HG02610 (cell line): ENCODE results near the gene CCNO.
A peak's percentile ranks its signal among the peaks of the same experiment; 100 is the strongest.

ENCODE experiments used
- ATAC-seq: cut with Tn5 transposase; IDR thresholded peaks from one replicate; pipeline ENCODE4 v1.9.1; 2021; ENCODE audit warnings: mild to moderate bottlenecking, moderate library complexity; ENCODE audit not compliant: unreplicated experiment

Gene CCNO

DNA sequence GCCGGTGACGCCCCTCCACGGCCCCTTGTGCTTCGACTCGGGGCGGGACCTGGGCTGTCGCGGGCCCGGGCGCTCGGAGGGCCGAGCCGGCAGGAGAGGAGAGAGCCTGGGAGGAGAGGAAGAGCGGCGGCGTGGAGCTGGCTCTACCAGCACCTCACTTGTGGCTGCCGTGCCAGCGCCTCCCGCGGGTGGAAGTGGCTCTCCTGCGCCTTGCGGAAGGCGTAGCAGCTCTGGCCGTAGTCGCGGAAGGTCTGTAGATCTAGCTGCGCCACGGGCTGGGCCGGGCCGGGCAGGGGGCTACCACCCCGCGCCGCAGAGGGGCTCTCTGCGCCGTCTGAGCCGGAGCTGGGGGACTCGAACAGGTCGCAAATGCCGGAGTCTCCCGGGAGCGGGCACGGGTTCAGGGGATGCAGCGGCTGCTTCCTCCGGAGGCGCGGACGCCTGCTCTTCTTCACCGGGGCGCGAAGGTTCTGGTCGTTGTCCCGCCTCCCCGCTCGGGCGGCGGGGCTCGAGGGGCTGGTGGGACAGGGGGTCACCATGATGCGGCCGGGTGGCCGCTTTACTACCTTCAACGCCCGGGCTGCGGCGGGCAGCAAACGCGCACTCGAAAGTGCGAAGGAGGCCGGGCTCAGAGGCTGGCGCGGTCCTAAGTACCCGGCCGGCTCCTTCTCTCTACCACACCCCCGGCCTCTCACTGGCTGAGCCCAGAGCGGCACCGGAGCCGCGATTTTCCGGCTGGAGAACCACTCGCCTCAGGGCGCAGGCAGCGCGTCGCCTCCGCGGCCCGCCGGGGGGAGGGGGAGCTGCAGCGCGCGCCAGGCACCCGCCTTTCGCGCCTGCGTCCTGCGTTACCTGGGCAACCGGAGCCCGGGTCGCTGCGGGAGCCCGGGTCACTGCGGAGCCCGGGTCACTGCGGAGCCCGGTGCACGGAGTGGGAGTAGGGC lies at the start of gene CCNO:
TSS of gene CCNO (minus strand) at position 624 of the 944 bp plus-strand sequence. CDS start at position 539, 85 bp downstream.
- ATAC-seq: peak; percentile 48

DNA sequence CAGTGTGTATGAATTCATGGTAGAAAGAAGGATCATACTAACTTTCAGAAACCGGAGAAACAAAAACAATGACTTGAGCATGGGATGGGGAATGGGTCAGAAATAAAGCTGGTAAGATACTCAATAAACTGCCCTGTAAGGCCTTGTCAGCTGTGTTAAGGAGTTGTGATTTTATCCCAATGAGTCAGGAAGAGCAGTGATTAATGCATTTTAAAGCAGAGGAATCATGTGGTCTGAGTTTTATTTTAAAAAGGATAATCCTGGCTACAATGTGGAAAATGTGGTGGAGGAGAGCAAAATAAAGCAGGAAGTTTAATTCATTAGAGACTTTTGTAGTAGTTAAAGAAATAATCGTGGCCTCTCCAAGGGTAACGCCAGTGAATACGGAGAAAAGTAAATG lies 45.4 kb upstream of the CCNO start:
- ATAC-seq: no peak

DNA sequence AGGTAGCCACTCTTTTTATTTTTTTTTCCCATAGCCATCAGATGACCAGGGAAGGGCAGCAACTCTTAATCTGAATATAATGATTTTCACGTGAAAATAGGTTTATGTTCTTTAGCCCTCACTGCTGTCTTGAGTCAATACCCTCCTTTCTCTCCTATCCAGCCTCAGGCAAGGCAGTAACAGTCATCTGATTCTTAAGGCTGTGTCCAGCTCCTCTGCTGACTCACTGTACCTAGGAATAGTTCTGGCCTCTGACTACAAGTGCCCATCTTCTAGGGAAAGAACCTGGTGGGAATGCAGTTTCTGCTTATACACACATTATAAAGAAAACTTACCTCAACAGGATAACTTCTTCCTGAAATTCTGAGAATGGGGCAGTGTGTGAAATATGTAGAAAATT lies 43.4 kb upstream of the CCNO start:
- no peak for ATAC-seq

- ATAC-seq: no peak
These were observed 24.9 kb upstream of the CCNO start for GRCh38 chr5:55258339-55258738.

- no peak for ATAC-seq
These were observed 21.4 kb upstream of the CCNO start for GRCh38 chr5:55254802-55255201.

- no peak for ATAC-seq
These were observed 16.7 kb upstream of the CCNO start for GRCh38 chr5:55250064-55250463.

DNA sequence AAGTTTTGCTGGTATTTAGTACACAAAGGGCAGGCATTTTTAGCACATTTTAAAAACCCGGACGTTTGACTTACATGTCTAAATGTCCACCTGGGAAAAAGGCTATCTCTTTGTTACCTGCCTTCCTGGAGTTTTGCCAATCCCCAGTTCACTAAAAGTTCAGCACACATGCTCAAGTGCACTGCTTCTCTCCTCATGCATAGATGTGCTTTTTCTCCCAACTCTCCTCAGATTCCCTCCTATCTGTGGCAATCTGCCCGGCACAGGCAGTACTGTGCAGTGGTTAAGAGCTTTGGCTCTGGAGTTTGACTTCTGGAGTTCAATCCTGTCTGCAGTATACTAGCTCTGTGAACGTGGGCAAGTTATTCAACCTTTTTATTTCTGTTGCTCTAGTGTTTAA lies 8.3 kb upstream of the CCNO start:
- no peak for ATAC-seq

DNA sequence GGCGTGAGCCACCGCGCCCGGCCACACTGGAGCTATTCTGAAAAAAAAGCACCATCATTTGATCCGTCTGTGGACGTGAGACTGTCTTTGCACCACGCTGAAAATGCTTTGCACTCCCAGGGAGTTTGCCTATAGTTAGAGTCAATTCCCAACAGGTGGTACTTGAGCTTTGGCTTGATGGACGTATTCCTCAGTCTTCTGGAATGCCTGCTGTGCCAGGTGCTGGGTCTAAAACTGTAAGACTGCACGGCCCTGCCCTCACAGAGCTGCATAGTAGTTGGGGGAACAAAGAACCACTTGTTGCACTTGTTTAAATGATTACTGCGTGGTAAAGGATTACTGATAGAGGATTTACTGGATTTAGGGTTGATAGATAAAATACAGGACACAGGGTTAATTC lies 3.4 kb upstream of the CCNO start:
- ATAC-seq: no peak

- ATAC-seq: no peak
These were observed 803 bp upstream of the CCNO start for GRCh38 chr5:55234121-55234700.

GRCh38 chr5:55232271-55232984 lies 980 bp downstream of the CCNO start:
- ATAC-seq: peak; percentile 5

- ATAC-seq: no peak
These were observed 1.5 kb downstream of the CCNO start for GRCh38 chr5:55231919-55232270.

DNA sequence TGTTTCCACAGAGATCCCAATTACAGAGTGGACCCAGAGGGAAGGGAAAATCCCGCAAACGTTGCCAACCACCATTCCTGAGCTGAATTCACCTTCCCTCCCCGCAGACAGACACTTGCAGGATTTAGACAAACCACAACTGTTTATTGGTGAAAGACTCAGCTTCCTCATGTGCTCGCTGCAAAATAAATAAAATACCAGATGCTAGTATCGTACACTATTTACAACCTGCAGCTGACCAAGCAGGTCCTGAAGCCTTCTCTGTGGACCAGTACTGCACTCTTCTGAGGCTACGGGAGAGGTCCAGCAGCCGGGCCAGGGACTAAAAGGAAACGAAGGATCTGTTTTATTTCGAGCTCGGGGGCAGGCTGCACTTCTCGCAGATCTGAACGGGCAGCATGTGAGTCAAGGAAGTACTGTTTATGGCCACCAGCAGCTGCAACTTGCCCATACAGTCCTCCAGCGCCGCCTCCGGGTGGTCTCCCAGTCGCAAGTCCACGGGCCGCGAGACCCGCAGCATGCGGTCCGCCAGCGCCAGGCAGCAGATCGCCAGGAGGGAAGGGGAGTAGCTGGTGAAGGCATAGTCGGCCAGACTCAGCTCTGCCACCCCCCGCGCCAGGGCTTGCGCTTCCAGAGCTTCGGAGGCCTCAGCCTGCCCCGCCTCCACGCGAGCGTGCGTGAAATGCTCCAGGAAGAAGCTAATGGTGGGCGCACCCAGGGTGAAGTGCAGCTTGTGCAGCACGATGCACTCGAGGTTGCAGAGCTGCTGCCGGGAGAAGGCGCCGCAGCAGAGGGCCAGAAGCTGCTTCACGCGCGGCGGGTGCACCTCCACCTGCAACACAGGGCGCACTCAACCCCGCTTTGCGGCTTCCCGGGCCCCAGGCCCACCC lies 2.1 kb downstream of the CCNO start:
- ATAC-seq: no peak

DNA sequence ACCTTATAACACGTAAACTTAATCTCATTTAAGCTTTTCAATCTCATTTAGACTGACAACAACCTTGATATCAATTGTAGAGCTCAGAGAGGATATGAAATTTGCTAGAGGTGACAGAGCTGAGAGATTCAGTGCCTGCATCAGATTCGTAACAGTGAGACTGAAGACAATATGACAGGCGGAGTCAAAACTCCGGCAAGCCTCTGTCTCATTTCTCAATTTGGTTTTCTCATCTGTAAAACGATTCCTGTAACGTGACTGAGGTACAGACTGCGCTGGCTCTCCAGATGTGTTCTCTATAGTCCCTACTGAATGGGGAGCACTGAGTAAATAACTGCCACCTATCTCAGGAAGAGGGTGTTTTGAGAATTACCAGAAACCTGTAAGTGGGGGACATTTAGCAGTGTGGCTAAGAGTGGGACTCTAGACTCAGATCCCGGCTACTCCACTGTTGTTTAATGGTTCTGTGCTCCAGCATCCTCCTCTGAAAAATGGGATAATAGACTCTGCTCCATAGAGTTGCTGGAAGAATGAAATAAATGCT lies 3.2 kb downstream of the CCNO start:
- ATAC-seq: no peak

GRCh38 chr5:55227664-55228430 lies 5.6 kb downstream of the CCNO start:
- no peak for ATAC-seq

DNA sequence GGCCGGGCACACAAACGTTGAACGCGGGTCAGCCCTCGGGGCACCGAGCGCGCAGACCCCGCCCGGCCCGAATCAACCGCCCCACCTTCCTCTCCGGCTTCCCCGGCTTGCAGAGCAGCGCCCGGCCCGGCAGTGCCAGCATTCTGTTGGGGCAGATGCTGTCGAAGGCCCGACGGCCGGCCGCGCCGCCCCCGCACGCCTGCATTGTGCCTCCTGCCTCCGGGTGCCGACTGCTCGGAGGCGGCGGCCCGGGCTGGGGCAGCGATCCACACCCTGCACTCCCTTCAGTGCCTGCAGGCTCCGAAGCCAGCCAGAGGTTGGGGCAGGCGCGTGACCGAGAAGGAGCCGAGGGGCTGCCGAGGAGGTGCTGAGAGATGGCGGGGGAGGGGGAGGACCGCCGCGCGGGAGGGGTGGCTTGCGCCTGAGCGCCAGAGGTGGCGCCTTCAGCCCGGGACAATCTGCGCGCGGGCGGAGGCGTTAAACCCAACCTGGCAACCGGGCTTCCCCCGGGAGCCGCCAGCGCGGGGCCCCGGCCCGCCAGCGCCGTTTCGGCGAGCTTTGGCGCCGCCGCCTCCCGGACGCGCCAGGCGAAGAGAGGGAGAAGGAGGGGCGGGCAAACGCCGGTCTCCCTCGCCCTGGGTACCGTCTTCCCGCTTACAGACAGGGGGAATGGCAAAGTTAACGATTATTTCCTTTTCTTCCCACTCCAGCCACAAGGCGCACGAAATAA lies 6.3 kb downstream of the CCNO start, which contains the start of gene MCIDAS:
TSS of gene MCIDAS (minus strand) at position 382 of the 730 bp plus-strand sequence. CDS start at position 205, 177 bp downstream.
- ATAC-seq: no peak

DNA sequence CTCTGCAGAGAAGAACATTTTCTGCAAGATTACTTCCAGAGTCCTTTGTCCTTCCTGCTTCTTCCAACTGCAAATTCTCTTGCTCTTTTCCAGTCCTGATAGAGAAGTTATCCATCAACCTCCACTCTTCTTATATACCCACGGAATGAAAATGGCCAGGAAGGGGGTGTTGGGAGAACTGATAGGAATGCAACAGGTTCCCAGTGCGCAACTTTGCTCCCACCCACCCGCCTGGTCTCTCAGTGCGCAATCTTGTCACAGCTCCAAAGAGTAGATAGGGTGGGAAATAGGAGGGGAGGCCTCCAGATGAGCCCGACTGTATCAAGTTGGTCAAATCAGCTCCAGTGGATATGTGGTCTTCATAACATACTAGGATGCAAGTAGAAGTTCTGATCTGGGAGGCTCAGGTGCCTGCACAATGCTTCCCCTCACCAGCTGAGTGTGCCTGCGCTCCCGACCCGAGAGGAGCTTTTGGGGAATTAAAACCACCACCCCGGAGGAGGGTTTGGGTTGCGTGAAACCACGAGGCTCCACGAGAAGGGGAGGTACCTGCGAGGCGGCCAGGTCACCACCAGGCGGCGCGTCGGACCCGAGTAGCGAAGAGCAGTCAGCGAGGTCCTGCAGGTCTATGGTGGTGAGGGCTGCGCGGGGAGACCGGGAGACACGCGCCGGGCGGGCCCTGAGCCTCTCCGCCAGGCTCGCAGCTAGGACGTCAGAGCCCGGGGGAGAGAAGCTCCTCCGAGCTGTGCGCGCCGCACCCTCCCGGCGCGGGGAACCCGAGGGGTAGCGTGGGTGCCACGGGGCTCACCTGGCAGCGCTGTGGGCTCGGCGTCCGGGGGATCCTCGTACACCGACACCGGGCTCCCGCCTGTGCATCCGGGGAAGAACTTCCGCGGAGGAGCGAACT lies 7.1 kb downstream of the CCNO start:
- ATAC-seq: peak; percentile 52

GRCh38 chr5:55225346-55225745 lies 8.1 kb downstream of the CCNO start:
- ATAC-seq: no peak

DNA sequence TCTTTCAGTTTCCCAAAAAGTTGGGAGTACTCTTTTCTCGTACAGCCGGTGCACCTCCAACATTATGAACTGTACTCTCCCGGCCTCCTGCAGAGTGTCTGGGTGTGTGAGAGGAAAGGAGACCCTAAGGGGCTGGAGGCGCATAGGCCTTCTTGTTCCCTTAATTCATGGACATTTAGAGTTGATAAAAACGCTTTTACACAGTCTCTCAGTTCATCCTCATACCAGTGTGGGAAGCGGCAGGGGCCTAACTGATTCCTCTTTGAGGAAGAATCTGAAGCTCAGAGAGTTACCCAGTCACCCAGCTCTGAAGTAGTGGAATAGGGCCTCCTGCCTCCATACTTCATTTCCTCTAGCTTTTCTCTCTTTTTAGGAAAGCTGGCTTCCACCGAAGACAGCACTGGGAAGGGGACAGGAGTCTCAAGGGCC lies 9.6 kb downstream of the CCNO start:
- ATAC-seq: no peak
